K562 (cell line): Measurements from ENCODE around the gene CPT1C.

ENCODE experiments used
- E2F6 ChIP-seq, 2 experiments: IDR thresholded peaks; 2 replicates each; pipeline ENCODE4 v1.6.1; 2011; ENCODE audit warnings: borderline replicate concordance in 1 of 2, control low read depth in 1 of 2, low read depth in 1 of 2, low read length in 1 of 2, mild to moderate bottlenecking in 1 of 2, mixed read lengths in 1 of 2, moderate library complexity in 1 of 2; ENCODE audit not compliant: insufficient read depth in 1 of 2, insufficient read length in 1 of 2, poor library complexity in 1 of 2, severe bottlenecking in 1 of 2; ENCODE audit errors: extremely low read depth in 1 of 2
- EP300 ChIP-seq: IDR thresholded peaks from 2 replicates; pipeline ENCODE4 v1.6.1; 2012; ENCODE audit warnings: low read length, improper control_type of control experiment
- JUND ChIP-seq, 2 experiments: IDR thresholded peaks; 2 replicates in 1 of 2; 3 replicates in 1 of 2; pipeline ENCODE4 v1.6.1; 2011; ENCODE audit warnings: borderline replicate concordance in 2 of 2, low read depth in 2 of 2, low read length in 2 of 2, improper control_type of control experiment in 1 of 2, missing biosample characterization in 1 of 2, missing genetic modification characterization in 1 of 2, missing genetic modification reagents in 1 of 2
- MIER1 ChIP-seq: fragments of 450-650 bp; IDR thresholded peaks from 2 replicates; pipeline ENCODE4 v1.6.1; 2016; ENCODE audit warnings: antibody characterized with exemption, mild to moderate bottlenecking, low read depth
- TCF7L2 ChIP-seq: fragments of 150-350 bp; IDR thresholded peaks from 2 replicates; pipeline ENCODE4 v1.6.1; 2016; ENCODE audit warnings: low read depth, mild to moderate bottlenecking, low read length, moderate library complexity
- ZNF224 ChIP-seq: sonication (generic); formaldehyde crosslinking; IDR thresholded peaks from 2 replicates; pipeline ENCODE4 v1.8.0; 2022; ENCODE audit warnings: mild to moderate bottlenecking, missing genetic modification reagents

- TF ChIP-seq MIER1 (no peak), TCF7L2 (no peak), ZNF224 (CRISPR knock-in tag) (no peak), EP300 (no peak), E2F6 (IDR thresholded peaks at IDR 0.05; ENCODE audit: borderline replicate concordance in 1 of 2, extremely low read depth in 1 of 2, insufficient read depth in 1 of 2, insufficient read length in 1 of 2, low read depth in 1 of 2, low read length in 1 of 2, poor library complexity in 1 of 2, severe bottlenecking in 1 of 2) (no peak), JUND (IDR thresholded peaks at IDR 0.05; ENCODE audit: borderline replicate concordance, low read depth, low read length) (no peak), JUND (tag; IDR thresholded peaks at IDR 0.05; ENCODE audit: borderline replicate concordance, low read depth, low read length) (no peak)
Observed at GRCh38 chr19:49692147-49692506, 1.2 kb downstream of the CPT1C start.
